ENCODE data around the gene TNFSF13.
"Not testable (repeated sequence)": the region's sequence is repeated elsewhere in the genome, so short reads cannot be mapped to it uniquely, and the experiment has no call there.

Gene TNFSF13

DNA sequence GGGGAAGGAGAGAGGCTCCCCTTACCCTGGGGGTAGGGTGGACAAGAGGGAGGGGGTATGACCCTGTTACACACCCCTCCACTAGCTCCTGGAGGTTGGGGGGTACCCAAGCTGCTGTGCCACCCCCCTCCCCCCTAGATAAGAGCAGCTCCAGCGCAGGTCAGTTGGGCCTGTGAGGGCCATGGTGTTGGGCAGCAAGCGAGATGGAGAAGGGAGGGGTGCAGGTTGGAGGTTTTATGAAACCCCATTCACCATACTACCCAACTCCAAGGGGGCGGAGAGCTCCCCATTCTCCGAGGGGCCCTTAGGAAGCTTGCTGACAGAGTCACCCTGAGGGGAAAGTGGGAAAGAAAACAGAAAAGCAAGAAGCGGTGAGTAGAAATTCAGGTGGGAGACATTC, 33.0 kb downstream of the TNFSF13 start:
- DNase-seq (ENCODE audit: low spot score), result no peak

DNA sequence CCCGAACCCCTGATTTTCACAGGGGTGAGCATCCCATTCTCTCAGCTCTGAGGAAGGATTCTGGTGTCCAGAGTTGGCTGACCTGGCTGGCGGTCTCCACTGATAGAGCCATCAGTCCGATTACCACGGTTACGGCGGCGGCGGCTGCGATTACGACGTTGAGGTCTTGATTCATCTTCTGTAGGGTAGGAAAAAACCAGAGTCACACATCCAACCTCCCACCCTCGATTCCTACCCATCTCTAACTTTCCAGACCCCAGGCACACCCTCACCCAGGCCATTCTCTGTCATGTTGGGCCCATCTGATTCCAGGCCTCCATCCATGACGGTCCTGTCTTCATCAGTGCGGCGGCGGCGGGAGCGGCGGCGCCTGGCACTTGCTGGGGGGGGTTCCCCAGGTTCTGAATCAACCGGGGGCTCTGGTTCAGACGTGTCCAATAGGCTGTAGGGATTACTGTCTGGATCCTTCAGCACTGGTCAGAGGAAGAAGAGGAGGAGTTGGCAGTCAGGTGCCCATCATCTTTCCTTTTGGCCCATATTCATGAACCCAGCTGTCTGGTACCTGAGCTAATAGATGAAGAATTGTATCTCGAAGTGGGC, 34.0 kb downstream of the TNFSF13 start:
- DNase-seq (ENCODE audit: low spot score), result no peak

DNA sequence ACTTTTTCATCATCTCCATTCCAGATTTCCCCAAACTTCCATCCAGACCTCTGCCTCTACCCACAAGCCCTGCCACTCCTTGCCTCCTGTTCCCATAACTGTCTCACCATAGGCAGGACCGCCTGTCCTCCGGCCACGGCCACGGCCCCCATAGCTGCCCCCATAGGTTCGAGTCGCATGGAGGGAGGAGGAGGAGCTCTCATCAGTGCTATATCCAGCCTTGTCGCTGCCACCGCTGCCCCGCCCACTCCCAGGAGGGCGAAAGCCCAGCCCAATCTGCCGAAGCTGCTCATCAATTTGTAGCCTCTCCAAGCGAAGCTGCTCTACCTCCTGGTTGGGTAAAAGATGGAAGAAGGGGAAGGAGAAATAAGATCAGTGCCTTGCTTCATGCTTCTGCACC, 34.7 kb downstream of the TNFSF13 start:
- no peak for DNase-seq (ENCODE audit: low spot score)

GRCh38 chr17:7597561-7597960, 39.0 kb downstream of the TNFSF13 start:
- DNase-seq (ENCODE audit: low spot score), result not testable (repeated sequence)

GRCh38 chr17:7606280-7606679, 47.7 kb downstream of the TNFSF13 start:
- no peak for DNase-seq (ENCODE audit: low spot score)

DNA sequence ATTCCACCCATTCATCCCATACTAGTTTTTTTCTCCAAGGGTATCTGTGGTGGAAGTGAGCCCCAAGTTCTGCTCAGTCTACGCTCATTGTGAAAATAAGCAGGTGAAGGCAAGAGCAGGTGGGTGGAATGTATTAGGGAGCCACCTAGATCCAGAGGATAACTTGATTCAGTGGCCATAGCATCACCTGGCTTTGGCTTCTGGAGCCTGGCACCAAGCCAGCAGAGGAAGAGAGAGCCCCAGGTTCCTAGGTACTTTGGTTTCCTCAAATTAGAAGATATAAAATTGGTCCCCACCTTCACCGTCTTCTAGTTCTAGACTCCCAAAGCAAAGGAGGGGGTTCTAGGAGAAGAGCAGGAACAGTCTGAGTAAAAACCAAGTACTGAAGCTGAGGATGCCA, 52.1 kb downstream of the TNFSF13 start:
- DNase-seq (ENCODE audit: low spot score), result no peak
